ENCODE results near the gene STX19.

DNA sequence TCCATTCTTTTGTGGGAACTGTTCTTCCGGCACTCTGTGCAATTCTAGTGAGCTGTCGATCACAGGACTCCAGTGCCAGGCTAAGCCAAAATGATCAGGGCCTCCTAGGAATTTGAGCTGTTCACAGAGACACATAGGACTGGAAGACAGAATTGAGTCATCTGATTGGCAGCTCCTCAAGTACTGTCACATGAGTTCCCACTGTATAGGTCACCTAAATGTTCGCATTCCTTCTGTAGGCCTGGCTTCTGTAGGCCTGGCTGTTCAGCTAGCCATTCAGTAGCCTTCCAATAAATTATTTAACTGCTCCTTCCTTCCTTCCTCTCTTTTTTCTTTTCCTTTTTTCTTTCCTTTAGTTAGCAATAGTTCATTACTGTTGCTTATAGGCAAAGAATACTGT lies 59.0 kb downstream of the STX19 start:
- TF ChIP-seq EZH2 (IDR thresholded peaks at IDR 0.05; ENCODE audit: insufficient read depth, poor library complexity, severe bottlenecking): no peak
- no peak for TF ChIP-seq EZH2phosphoT487 (IDR thresholded peaks at IDR 0.05; ENCODE audit: insufficient read depth, low read depth)

All from GM23248 (cell line).